ENCODE results near the gene ARSG. TPM values are rescaled to one million over a fixed set of nuclear protein-coding genes. Genes with fewer than 3 reads are reported as not detected.

Gene ARSG
- total and polyA plus RNA-seq, 2 experiments from 2014 or later, result 1.7 to 5.1 TPM

MicroRNAs encoded within 50 kb of the gene (microRNA counts, 767-probe panel; counts per million panel counts)
- microRNA hsa-miR-635, result not detected

Small RNA genes lying within 50 kb of the gene (microRNA-seq; reads per million reads assigned to microRNA genes)
- gene MIR635, result not detected

Small RNA genes lying within 50 kb of the gene (small RNA-seq; reads per million reads assigned to genes)
- gene MIR635 (ENCODE audit: low replicate concordance), result not detected

Other genes starting within 250 kb of the ARSG start
- 49.1 and 54.2 TPM in 2 replicates for gene AMZ2, start 43.5 kb upstream of the ARSG start, total RNA-seq (2014; rRNA removed; shearing (Covaris generic))
- 71.5 and 83.8 TPM in 2 replicates for gene AMZ2, start 43.5 kb upstream of the ARSG start, polyA plus RNA-seq (2016; fragmentation: Nextera tagmentation; extraction: Ambion mirVana)
- 0.35 TPM in 1 of 2 replicates, not detected in the other for gene SLC16A6, start 368 bp upstream of the ARSG start, total RNA-seq (2014; rRNA removed; shearing (Covaris generic))
- 0.16 TPM in 1 of 2 replicates, not detected in the other for gene SLC16A6, start 368 bp upstream of the ARSG start, polyA plus RNA-seq (2016; fragmentation: Nextera tagmentation; extraction: Ambion mirVana)
- 29.3 and 30.1 TPM in 2 replicates for gene WIPI1, start 166.0 kb downstream of the ARSG start, total RNA-seq (2014; rRNA removed; shearing (Covaris generic))
- gene WIPI1, start 166.0 kb downstream of the ARSG start, polyA plus RNA-seq (2016; fragmentation: Nextera tagmentation; extraction: Ambion mirVana), result 21.8 and 24.1 TPM in 2 replicates
- 100 and 106 TPM in 2 replicates for gene PRKAR1A, start 220.9 kb downstream of the ARSG start, total RNA-seq (2014; rRNA removed; shearing (Covaris generic))
- 67.0 and 90.1 TPM in 2 replicates for gene PRKAR1A, start 220.9 kb downstream of the ARSG start, polyA plus RNA-seq (2016; fragmentation: Nextera tagmentation; extraction: Ambion mirVana)